ENCODE results near the gene PWWP2A. TPM values are rescaled to one million over a fixed set of nuclear protein-coding genes. Genes with fewer than 3 reads are reported as not detected.
A peak's percentile ranks its signal among the peaks of the same experiment; 100 is the strongest.

PWWP2A gene
- total and polyA plus RNA-seq, 10 donors = 8.5 to 36.7 (median 25.8) TPM

DNA sequence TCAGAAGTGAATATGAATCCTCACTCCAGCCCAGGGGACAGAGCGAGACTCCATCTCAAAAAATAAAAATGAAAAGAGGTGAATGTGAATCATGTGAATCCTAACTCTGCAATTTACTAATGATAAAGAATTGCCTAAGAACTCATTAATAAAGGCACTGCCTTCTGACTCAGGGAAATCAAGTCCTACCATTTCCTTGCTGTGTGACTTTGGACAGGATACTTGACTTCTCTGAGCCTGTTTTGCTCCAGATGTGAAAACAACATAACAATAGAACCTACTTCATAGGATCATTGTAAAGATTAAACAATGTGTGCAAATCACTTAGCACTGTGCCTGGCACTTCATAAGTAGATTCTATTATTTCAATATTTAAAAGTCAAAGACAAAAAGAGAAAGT lies 15.1 kb upstream of the PWWP2A start:
- WGBS, 5 donors = 92 to 100% (median 97%) methylated on average over 1 of the region's 1 CpG
- Histone ChIP-seq H3K4me1 (peaks cover 0 to 20% (median 8%) of the 10 kb centered on the region in 6 donors), H3K27me3 (replicated peaks in 1 of 7) (no peaks in the 10 kb centered on the region), H3K36me3 (no peaks in the 10 kb centered on the region), H3K9me3 (no peaks in the 10 kb centered on the region), H3K4me3 (no peak overlapping the region), H3K27ac (peak overlapping the region in 2 of 8 donors; percentile 61 to 73)
- intact Hi-C loops (cut with DNase I; ENCODE audit: low total_unique reads) = no loop called here
- DNase-seq = no peak
- TF ChIP-seq POLR2AphosphoS5 (IDR thresholded peaks at IDR 0.05) (no peak), POLR2A (IDR thresholded peaks at IDR 0.05) (no peak)
- TF ChIP-seq, protein P1, sequence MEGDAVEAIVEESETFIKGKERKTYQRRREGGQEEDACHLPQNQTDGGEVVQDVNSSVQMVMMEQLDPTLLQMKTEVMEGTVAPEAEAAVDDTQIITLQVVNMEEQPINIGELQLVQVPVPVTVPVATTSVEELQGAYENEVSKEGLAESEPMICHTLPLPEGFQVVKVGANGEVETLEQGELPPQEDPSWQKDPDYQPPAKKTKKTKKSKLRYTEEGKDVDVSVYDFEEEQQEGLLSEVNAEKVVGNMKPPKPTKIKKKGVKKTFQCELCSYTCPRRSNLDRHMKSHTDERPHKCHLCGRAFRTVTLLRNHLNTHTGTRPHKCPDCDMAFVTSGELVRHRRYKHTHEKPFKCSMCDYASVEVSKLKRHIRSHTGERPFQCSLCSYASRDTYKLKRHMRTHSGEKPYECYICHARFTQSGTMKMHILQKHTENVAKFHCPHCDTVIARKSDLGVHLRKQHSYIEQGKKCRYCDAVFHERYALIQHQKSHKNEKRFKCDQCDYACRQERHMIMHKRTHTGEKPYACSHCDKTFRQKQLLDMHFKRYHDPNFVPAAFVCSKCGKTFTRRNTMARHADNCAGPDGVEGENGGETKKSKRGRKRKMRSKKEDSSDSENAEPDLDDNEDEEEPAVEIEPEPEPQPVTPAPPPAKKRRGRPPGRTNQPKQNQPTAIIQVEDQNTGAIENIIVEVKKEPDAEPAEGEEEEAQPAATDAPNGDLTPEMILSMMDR (IDR thresholded peaks at IDR 0.05 in 8 of 11, conservative IDR thresholded peaks at IDR 0.05 in 3 of 11) = no peak

DNA sequence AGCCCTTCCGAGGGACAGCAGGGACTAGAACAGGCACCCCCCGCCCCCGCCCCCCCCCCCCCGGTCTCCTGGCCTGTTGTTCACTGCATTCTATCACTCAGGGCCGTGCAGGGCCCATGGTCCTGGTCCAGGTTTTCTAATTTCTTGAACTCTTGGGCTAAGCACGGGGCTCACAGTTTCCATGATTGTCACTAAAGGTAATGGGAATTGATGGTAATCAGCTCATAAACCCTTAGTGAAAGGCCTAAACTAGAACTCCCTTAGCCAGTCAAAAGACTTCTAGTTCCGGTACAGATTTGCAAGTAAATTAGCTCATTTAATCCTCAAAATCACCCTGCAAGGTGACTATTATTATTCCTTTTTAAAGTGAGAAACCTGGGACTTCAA lies 14.7 kb upstream of the PWWP2A start:
- H3K4me1 ChIP-seq = peaks cover 0 to 20% (median 8%) of the 10 kb centered on the region in 6 donors
- no peaks in the 10 kb centered on the region for H3K36me3 ChIP-seq
- no peak overlapping the region for H3K4me3 ChIP-seq
- TF ChIP-seq POLR2AphosphoS5 (IDR thresholded peaks at IDR 0.05) (no peak), POLR2A (IDR thresholded peaks at IDR 0.05) (no peak)
- TF ChIP-seq, protein P1 (IDR thresholded peaks at IDR 0.05 in 8 of 11, conservative IDR thresholded peaks at IDR 0.05 in 3 of 11) = no peak
- no peaks in the 10 kb centered on the region for H3K27me3 ChIP-seq (replicated peaks in 1 of 7)
- intact Hi-C loops (cut with DNase I; ENCODE audit: low total_unique reads) = no loop called here
- no peaks in the 10 kb centered on the region for H3K9me3 ChIP-seq
- 39 to 71% (median 55%) methylated on average over 2 to 7 of the region's 7 CpGs for WGBS, 5 donors
- no peak for DNase-seq
- peak overlapping the region in 6 of 8 donors; percentile 40 to 73 (median 54) for H3K27ac ChIP-seq

DNA sequence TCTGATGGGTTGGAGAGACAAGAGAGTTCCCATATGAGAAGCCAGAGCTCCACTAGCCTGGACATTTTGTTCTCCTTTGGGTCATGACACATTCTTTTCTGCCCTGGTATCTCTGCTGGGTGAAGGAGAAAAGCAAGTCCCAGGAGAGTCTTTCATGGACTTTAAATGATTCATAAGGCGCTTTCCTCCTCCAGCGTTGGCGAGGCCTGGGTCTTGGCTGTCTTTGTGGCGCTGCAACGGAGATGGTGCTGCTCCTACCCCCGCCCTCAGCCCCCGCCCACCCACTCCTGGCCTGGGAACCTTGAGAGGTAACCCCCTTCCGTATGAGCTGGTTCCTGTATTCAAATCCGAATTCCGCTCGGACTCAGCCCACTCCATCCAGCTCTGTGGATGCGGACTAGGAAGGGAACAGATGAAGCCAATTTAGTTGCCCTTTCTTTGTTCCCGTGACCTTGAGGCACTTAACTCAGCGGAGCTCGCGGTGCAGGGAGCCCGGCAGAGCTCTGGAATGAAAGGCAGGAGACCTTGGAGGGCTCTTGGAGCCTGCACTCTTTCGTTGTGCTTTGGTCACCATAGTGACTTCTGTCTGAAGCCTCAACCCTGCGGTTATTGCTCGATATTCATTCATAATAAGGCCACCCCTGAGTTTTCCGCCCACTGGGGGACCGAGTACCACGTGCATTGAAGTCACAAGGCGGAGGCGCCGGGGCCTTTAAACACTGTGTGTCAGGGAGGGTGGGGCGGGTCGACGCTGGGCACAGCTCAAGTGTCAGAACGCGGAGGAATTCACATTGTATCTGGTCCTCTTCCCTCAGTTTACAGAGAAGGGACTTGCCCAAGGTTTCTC lies 14.0 kb upstream of the PWWP2A start:
- peak overlapping the region in 1 of 8 donors; percentile 24 for H3K4me3 ChIP-seq
- DNase-seq = no peak
- peak overlapping the region in 6 of 8 donors; percentile 40 to 73 (median 54) for H3K27ac ChIP-seq
- intact Hi-C loops (cut with DNase I; ENCODE audit: low total_unique reads) = no loop called here
- TF ChIP-seq POLR2AphosphoS5 (IDR thresholded peaks at IDR 0.05) (peak in 2 of 3 donors; percentile 17 to 64), POLR2A (IDR thresholded peaks at IDR 0.05) (no peak)
- TF ChIP-seq, protein P1 (IDR thresholded peaks at IDR 0.05 in 8 of 11, conservative IDR thresholded peaks at IDR 0.05 in 3 of 11) = no peak
- H3K36me3 ChIP-seq = no peaks in the 10 kb centered on the region
- peaks cover 0 to 20% (median 8%) of the 10 kb centered on the region in 6 donors for H3K4me1 ChIP-seq
- H3K27me3 ChIP-seq (replicated peaks in 1 of 7) = no peaks in the 10 kb centered on the region
- WGBS, 5 donors = 38 to 64% (median 52%) methylated on average over 22 to 31 of the region's 31 CpGs
- H3K9me3 ChIP-seq = no peaks in the 10 kb centered on the region

DNA sequence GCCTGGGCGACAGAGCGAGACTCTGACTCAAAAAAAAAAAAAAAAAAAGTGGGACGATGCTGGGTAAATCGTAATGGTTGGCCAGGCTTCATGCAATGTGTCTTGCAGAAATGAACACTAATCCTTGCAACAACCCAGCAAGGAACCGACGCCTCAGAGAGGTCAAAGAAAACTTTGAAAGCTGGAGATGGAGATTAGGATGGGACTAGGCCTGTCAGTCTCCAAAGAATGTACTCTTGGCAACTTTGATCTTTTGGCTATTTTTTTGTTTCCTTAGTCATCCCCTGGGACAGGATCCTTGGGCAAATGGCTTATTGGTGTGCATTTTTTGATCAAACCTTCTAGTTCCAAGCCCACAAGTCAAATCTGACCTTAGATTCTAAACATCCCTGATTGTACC lies 10.6 kb upstream of the PWWP2A start:
- no peaks in the 10 kb centered on the region for H3K27me3 ChIP-seq (replicated peaks in 1 of 7)
- H3K4me1 ChIP-seq = peaks cover 0 to 20% (median 8%) of the 10 kb centered on the region in 6 donors
- TF ChIP-seq, protein P1 (IDR thresholded peaks at IDR 0.05 in 8 of 11, conservative IDR thresholded peaks at IDR 0.05 in 3 of 11) = no peak
- TF ChIP-seq POLR2A (IDR thresholded peaks at IDR 0.05) = no peak
- no peak for TF ChIP-seq POLR2AphosphoS5 (IDR thresholded peaks at IDR 0.05)
- peaks cover 0 to 10% (median 0%) of the 10 kb centered on the region in 8 donors for H3K9me3 ChIP-seq
- no peaks in the 10 kb centered on the region for H3K36me3 ChIP-seq
- H3K27ac ChIP-seq = no peak overlapping the region
- intact Hi-C loops (cut with DNase I; ENCODE audit: low total_unique reads) = no loop called here
- no peak overlapping the region for H3K4me3 ChIP-seq
- 86 to 95% (median 90%) methylated on average over 5 to 6 of the region's 6 CpGs for WGBS, 5 donors
- DNase-seq = no peak
